Measurements from ENCODE around the gene C9. TPM values are rescaled to one million over a fixed set of nuclear protein-coding genes. Genes with fewer than 3 reads are reported as not detected.

The C9 gene
- total and polyA plus RNA-seq, 2 donors (not counting 1 experiment from before 2014, with no cell fraction given), result not detected

DNA sequence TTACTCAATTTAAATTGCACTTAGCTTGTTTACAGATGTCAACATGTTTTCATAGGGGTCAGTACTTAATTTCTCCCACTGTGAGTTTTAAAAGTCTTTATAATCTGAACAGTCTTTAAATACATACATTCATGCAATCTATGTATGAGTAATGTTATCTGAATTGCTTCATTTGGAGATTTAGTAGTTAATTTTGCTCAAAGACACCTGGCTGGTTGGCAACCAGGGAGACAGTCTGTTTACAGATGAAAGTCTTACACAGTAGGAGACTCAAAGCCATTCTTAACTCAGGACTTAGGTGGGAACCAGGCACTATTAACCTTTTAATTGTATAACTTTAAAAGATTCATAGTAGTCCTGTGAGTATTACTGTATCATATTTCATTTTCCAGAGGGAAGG is 31.2 kb upstream of the C9 start:
- ChIA-PET CTCF (interaction anchor here (1.4 kb wide), 1 partner anchor 152 kb away, joined by 4 read pairs; no protein-coding TSS in a partner anchor), POLR2A (no interaction called here)
- no peak for ATAC-seq (ENCODE audit: low read depth)
- Histone ChIP-seq H2AFZ (ENCODE audit: insufficient read depth, low read depth, low read length, poor library complexity, severe bottlenecking) (no peak overlapping the region), H3K9ac (ENCODE audit: low read length) (no peak overlapping the region), H3K27me3 (replicated peaks in 1 of 4; ENCODE audit: control extremely low read depth in 1 of 4, control insufficient read depth in 3 of 4, insufficient read depth in 4 of 4, low read length in 3 of 4) (no peaks in the 10 kb centered on the region), H3K9me3 (ENCODE audit: control extremely low read depth in 1 of 3, control insufficient read depth in 2 of 3, insufficient read depth in 1 of 3, low read length in 2 of 3) (no peaks in the 10 kb centered on the region), H3K4me1 (ENCODE audit: control insufficient read depth in 2 of 2, insufficient read depth in 2 of 2, low read length in 2 of 2) (peaks cover 0 to 3% of the 10 kb centered on the region in 2 donors), H3K36me3 (replicated peaks in 1 of 2; ENCODE audit: control extremely low read depth in 1 of 2, control insufficient read depth in 1 of 2, extremely low read depth in 1 of 2, insufficient read depth in 2 of 2, low read length in 1 of 2) (no peaks in the 10 kb centered on the region), H3K27ac (ENCODE audit: low read length in 2 of 2) (no peak overlapping the region), H3K4me3 (ENCODE audit: control extremely low read depth in 1 of 5, extremely low read depth in 1 of 5, insufficient read depth in 1 of 5, low read depth in 2 of 5, low read length in 4 of 5) (no peak overlapping the region), H3K79me2 (ENCODE audit: control insufficient read depth, insufficient read depth, low read length) (no peaks in the 10 kb centered on the region), H4K20me1 (ENCODE audit: control insufficient read depth, insufficient read depth, low read length, poor library complexity, severe bottlenecking) (no peaks in the 10 kb centered on the region), H3K4me2 (replicated peaks; ENCODE audit: low read depth, low read length, poor library complexity, severe bottlenecking) (no peak overlapping the region)
- Mint-ChIP-seq H3K27me3 (peaks cover 4% of the 10 kb centered on the region), H3K4me3 (no peak overlapping the region), H3K4me1 (peaks cover 7% of the 10 kb centered on the region), H3K9me3 (ENCODE audit: insufficient read depth) (no peaks in the 10 kb centered on the region), H3K27ac (no peak overlapping the region)
- no peak for DNase-seq
- intact Hi-C loops (cut with micrococcal nuclease), result no loop called here
- no peak for TF ChIP-seq EZH2 (IDR thresholded peaks at IDR 0.05; ENCODE audit: borderline replicate concordance, insufficient read depth, low read depth, low read length, poor library complexity, severe bottlenecking)
- TF ChIP-seq, protein P1, sequence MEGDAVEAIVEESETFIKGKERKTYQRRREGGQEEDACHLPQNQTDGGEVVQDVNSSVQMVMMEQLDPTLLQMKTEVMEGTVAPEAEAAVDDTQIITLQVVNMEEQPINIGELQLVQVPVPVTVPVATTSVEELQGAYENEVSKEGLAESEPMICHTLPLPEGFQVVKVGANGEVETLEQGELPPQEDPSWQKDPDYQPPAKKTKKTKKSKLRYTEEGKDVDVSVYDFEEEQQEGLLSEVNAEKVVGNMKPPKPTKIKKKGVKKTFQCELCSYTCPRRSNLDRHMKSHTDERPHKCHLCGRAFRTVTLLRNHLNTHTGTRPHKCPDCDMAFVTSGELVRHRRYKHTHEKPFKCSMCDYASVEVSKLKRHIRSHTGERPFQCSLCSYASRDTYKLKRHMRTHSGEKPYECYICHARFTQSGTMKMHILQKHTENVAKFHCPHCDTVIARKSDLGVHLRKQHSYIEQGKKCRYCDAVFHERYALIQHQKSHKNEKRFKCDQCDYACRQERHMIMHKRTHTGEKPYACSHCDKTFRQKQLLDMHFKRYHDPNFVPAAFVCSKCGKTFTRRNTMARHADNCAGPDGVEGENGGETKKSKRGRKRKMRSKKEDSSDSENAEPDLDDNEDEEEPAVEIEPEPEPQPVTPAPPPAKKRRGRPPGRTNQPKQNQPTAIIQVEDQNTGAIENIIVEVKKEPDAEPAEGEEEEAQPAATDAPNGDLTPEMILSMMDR (IDR thresholded peaks at IDR 0.05), result no peak

DNA sequence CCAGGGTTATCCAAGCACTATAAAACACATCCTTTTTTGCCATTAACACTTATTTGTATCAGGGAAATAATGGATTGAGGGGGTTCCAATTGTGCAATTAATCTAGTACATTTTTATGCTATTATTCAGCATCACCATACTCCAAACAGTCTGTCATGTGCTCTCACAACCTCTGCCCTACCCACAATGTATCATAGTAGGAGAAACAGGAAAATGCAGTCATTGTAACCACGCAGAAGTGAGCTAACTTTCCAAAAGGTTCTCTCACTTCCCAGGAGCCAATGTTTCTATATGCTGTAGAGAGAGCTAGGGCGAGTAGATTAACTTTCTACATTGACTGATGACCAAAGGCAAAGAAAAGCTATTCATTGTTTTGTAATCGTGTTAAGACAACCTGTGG is 30.7 kb upstream of the C9 start:
- no peak overlapping the region for H3K4me3 ChIP-seq (ENCODE audit: control extremely low read depth in 1 of 5, extremely low read depth in 1 of 5, insufficient read depth in 1 of 5, low read depth in 2 of 5, low read length in 4 of 5)
- no peak for DNase-seq
- no peak overlapping the region for H3K4me2 ChIP-seq (replicated peaks; ENCODE audit: low read depth, low read length, poor library complexity, severe bottlenecking)
- H3K79me2 ChIP-seq (ENCODE audit: control insufficient read depth, insufficient read depth, low read length), result no peaks in the 10 kb centered on the region
- H3K27ac Mint-ChIP-seq, result no peak overlapping the region
- H3K27me3 Mint-ChIP-seq, result peaks cover 4% of the 10 kb centered on the region
- H3K4me1 Mint-ChIP-seq, result peaks cover 7% of the 10 kb centered on the region
- POLR2A ChIA-PET, result no interaction called here
- intact Hi-C loops (cut with micrococcal nuclease), result no loop called here
- no peak for ATAC-seq (ENCODE audit: low read depth)
- peaks cover 0 to 3% of the 10 kb centered on the region in 2 donors for H3K4me1 ChIP-seq (ENCODE audit: control insufficient read depth in 2 of 2, insufficient read depth in 2 of 2, low read length in 2 of 2)
- no peak overlapping the region for H3K4me3 Mint-ChIP-seq
- H3K36me3 ChIP-seq (replicated peaks in 1 of 2; ENCODE audit: control extremely low read depth in 1 of 2, control insufficient read depth in 1 of 2, extremely low read depth in 1 of 2, insufficient read depth in 2 of 2, low read length in 1 of 2), result no peaks in the 10 kb centered on the region
- CTCF ChIA-PET, result interaction anchor here (1.1 to 1.4 kb wide), 2 partner anchors 10 to 153 kb away, joined by 3 to 4 read pairs; no protein-coding TSS in a partner anchor
- no peak overlapping the region for H3K9ac ChIP-seq (ENCODE audit: low read length)
- H3K27me3 ChIP-seq (replicated peaks in 1 of 4; ENCODE audit: control extremely low read depth in 1 of 4, control insufficient read depth in 3 of 4, insufficient read depth in 4 of 4, low read length in 3 of 4), result no peaks in the 10 kb centered on the region
- no peaks in the 10 kb centered on the region for H3K9me3 ChIP-seq (ENCODE audit: control extremely low read depth in 1 of 3, control insufficient read depth in 2 of 3, insufficient read depth in 1 of 3, low read length in 2 of 3)
- no peaks in the 10 kb centered on the region for H4K20me1 ChIP-seq (ENCODE audit: control insufficient read depth, insufficient read depth, low read length, poor library complexity, severe bottlenecking)
- TF ChIP-seq EZH2 (IDR thresholded peaks at IDR 0.05; ENCODE audit: borderline replicate concordance, insufficient read depth, low read depth, low read length, poor library complexity, severe bottlenecking), result no peak
- TF ChIP-seq, protein P1 (IDR thresholded peaks at IDR 0.05), result no peak
- H3K9me3 Mint-ChIP-seq (ENCODE audit: insufficient read depth), result no peaks in the 10 kb centered on the region
- no CpG with 5 or more reads among the region's 3 CpGs for WGBS (ENCODE audit: insufficient coverage)
- no peak overlapping the region for H2AFZ ChIP-seq (ENCODE audit: insufficient read depth, low read depth, low read length, poor library complexity, severe bottlenecking)
- no peak overlapping the region for H3K27ac ChIP-seq (ENCODE audit: low read length in 2 of 2)
